ENCODE measurements around the gene PDPK1.
"Not testable (repeated sequence)": the region's sequence is repeated elsewhere in the genome, so short reads cannot be mapped to it uniquely, and the experiment has no call there.

PDPK1 gene

DNA sequence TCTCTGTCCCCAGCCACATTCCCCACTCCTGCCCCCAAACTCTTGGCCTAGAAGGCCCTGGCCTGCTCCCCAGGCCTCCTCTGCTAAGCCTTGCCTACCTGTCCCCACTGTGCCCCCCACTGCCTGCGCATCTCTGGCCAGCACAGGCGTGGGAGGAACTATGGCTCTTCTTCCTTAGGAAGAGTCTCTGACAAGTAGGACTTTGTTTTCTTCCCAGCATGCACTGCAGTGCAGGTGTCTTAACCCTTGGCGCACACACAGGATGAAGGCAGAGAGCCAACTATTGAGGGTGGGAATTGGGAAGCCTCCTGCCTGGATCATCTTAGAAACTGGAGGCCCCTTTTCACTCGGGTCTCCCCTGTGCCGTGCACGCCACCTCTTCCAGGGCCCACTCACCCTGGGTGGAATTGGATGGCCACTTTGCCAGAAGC, 14.0 kb upstream of the PDPK1 start:
- no peak for DNase-seq (ENCODE audit: low spot score)

DNA sequence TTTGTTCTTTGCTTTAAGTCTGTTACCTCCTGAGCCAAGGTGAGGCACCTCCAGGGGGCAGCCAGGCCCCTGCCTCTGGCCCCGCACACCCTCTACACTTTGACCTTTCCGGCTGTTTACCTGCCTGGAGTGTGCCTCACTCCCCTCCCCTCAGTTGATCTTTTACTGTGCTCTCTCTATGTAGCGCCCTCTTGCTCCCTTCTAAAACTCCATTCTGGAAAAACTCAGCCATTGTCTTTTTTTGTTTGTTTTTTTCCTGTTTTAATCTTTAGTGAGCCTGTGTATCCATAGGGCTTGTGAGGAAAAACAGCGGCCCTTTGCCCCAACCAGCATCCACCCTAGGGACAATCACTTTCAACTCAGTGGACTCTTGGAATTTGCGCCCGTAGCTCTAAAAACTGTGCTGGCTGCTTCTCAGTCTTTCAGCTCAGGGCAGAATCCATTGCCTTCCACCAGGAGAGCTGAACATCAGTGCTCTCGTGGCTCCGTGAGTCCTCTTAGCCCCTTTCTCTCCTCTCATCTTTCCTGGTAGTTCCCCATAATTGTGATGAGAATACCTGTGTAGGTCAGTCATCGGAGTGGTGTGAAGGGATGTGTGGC, 13.4 kb upstream of the PDPK1 start:
- DNase-seq (ENCODE audit: low spot score) = no peak

DNA sequence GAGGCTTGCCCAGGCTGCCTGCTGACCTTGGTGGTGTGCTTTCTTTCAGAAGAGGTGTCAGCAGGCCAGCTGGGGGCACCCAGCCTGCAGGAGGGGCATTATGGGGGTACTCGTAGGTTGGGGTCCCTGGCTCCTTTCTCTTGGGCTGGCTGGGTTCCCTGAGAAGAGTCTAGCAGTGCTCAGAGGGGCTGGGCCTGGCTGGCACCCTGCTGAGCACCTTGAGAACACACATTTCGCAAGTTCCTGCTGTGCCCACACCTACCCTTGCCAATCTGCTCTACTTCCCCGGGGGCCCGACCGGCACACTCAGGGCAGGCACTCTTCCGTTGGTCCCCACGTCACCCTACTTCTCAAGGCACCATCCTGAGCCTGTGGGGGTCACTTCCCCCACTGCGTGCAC, 11.7 kb upstream of the PDPK1 start:
- no peak for DNase-seq (ENCODE audit: low spot score)

DNA sequence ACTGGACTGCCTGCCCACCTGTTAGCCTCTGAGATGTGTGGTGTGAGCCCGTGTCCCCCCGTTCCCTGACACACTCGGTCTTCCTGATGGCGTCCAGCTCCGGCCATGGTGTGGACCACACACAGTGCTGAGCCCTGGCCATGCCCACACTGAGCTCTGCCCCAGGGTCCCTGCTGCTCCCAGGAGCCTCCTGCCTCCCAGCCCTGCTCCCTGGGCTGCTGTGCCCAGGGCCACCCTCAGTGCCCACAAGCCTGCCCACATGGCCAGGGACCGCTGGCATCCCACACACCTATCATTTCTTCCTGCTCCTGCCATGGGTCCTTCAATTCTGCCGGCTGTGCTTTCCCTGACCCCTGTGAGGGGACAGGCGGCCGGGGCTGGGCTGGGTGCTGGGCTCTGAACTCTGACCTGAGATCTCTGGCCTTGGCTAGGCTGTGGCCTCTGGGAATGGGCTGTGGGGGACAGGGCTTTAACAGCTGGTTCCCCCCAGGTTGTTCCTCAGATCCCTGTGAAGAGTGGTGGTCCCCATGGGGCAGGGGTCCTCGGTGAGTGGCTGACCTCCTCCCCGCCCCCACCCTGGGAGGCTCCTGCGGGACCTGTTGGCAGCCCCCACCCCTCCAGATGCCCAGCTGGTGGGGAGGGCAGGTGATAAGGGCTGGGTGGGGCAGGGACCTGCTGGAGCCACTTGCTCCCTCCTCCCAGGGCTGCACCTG, 10.6 kb upstream of the PDPK1 start:
- DNase-seq (ENCODE audit: low spot score) = no peak

DNA sequence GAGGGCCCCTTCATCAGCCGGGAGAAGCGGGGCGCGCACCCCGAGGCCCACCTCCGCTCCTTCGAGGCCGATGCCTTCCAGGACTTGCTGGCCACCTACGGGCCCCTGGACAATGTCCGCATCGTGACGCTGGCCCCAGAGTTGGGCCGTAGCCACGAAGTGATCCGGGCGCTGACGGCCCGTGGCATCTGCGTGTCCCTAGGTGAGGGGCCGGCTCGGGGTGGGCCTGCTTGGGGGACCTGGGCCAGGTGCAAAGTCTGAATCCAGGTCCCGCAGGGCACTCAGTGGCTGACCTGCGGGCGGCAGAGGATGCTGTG, 10.1 kb upstream of the PDPK1 start:
- DNase-seq (ENCODE audit: low spot score) = no peak

DNA sequence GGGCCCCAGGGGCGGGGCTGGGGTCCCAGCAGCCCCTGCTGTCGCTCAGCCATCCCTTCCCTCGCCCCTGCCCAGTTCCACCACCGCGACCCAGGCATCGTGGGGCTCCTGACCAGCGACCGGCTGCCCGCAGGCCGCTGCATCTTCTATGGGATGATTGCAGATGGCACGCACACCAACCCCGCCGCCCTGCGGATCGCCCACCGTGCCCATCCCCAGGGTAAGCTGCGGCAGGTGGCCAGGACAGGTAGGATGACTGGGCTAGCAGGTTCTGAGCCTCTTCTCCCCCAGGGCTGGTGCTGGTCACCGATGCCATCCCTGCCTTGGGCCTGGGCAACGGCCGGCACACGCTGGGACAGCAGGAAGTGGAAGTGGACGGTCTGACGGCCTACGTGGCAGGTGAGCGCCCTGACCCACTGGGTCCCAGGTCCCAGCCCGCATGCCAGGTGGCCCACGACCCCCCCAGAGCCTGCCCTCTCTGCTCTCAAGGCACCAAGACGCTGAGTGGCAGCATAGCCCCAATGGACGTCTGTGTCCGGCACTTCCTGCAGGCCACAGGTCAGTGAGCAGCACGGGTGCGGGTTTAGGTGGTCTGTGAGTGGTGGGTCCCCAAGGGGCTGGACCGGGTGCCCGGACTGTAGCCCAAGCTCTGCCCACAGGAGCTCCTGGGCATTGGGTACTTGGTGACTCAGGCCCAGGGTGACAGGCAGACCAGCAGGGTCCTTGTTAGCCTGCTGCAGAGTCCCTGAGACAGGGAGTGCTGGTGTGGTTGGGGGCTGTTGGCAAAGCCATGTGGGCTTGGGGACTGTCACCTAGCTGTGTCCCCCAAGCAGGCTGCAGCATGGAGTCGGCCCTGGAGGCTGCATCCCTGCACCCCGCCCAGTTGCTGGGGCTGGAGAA, 9.4 kb upstream of the PDPK1 start:
- no peak for DNase-seq (ENCODE audit: low spot score)

DNA sequence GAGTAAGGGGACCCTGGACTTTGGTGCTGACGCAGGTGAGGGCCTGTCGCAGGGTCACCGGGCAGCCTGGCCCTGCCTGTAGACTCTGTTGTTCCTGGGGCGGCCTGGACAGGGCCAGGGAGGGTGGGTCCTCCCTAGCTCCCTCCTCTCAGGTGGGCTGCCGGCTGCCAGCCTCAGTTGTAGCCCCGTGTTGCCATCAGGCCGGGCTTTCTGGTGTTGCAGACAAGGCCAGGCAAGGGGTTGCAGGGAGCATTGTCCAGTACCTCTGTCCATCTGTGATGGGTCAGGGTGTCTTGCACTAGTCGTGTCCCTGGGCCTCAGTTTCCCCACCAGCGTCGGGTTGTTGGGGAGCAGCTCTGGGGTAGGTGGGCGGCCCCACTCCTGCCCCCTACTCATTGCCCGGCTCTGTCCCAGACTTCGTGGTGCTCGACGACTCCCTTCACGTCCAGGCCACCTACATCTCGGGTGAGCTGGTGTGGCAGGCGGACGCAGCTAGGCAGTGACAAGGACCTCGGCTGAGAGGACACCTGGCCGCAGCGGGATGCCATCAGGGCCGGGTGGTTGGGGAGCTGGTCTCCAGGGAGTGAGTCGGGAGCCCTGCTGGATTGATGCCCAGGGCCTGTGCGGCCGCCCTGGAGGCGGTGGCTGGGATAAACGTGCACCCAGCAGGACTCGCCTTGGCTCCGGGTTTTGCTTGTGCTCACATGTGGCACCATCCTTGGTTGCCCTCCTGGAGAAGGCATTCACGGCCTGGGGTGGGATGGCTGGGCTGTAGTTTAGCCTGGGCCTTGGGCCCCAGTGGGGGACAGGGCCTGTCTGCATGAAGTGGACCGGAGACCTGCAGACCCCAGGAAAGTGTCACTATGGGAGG, 8.5 kb upstream of the PDPK1 start:
- no peak for DNase-seq (ENCODE audit: low spot score)

DNA sequence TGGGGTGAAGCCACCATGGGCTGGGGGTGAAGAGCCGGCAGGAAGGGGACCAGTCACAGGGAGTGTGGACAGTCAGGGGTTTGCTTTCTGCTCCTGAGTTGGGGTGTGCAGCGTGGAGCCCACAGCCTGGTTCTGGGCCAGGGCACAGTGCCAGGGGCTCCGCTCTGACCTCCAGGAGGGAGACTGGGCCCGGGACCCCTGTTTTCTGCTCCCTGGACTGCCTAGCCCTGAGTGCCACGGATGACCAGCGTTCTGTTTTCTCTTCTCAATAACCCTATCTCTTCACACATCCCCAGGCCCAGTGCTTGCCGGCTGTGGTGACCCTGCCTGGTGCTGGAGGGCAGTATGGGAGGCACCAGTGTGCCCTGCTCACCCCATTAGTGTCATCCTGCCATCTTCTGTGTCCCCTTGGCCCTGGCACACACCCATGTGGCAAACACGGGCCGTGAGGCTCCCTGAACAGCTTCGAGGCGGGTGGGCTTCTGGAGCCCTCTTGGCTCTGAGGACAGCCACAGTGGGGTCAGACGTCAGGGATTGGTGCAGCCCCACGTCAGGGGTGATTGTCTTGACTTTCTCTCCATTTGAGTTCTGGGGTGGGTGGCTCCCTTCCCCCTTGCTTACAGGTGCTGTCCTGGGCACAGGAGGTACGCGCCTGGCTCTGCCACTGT, 7.7 kb upstream of the PDPK1 start:
- DNase-seq (ENCODE audit: low spot score) = no peak

DNA sequence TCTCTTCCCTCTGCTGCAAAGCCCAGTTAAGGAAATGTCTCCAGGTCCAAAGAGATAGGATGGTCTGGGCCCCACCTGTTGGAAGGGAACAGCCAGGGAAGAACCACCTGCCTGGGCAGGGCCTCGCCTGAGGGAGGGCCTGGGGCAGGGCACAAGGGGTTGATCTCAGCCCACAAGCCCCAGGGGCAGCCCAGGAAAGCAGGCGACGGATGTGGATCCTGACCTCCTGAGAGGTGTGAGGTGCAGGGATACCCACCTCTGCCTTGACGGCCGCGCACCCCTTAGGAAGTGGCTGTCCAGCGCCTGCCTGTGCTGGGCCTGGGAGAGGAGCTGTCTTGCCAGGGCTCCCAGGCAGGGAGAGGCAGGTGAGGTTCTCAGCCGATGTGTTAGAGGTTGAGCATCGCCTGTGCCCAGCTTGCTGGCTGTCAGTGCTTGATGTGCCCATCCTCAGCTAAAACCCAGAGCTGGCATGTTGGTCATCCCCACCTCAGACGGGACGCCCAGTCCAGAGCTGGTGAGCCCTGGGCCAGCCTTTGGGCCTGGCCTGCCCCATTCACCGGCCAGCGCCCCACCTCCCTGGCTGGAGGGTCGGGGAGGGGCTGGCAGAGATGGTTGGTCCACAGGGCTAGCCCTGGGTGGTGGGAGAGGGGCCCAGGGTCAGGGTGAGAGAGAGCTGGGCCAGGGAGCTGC, 7.0 kb upstream of the PDPK1 start:
- DNase-seq (ENCODE audit: low spot score) = no peak

DNA sequence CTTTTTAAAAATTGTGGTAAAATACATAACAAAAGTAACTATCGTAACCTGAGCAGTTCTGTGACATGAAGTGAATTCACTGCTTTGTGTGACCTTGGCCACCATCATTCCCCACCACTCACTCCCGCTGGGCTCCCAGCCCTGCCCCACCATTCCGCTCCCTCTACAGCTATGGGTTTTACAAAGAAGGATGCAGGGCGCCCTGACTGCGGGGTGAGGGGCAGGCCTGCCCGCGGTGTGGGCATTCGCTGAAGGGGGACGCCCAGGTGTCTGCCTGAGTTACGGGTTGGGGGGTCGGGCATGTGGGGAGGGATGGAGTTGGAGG, 6.5 kb upstream of the PDPK1 start, which contains the start of gene CEMP1:
TSS of gene CEMP1 (minus strand) at position 38 of the 325 bp plus-strand sequence. CDS start 335 bp downstream, outside the sequence.
- DNase-seq (ENCODE audit: low spot score) = no peak

DNA sequence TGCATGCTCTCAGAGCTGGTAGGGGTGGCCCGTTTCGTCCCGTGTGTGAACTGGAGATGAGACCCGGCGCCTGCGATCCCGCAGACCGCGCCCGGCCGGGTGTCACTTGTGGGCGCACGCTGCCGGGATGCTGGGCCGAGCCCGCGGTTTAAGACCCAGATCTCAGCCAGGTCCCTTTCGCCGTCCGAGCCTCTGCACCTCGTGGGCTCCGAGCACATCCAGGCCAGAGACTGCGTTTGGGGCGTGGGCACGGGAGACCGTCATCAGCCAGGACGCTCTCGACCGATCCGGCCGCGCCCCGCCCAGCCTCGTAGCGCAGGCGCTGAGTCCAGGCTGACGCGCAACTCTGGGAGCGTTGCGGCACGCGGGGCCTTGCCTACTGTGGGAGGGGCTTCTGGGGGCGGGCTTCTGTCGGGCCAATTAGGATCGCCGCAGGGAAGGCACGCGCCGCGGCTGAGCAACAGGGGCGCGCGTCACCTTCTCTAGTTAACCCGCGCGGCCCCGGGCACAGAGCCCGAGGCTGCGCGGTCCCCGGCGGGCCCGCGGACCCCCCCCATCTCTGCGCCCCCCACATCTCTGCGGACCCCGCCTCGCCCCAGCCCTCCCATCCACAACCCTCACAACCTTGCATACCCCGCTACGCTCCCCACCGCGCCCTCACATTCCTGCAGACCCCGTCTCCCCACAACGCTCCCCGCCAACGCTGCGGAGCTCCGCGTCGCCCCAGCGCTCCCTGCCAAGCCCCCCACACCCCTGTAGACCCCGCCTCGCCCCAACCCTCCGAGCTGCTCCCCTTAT, 5.9 kb upstream of the PDPK1 start:
- peak; percentile 94 for DNase-seq (ENCODE audit: low spot score)

DNA sequence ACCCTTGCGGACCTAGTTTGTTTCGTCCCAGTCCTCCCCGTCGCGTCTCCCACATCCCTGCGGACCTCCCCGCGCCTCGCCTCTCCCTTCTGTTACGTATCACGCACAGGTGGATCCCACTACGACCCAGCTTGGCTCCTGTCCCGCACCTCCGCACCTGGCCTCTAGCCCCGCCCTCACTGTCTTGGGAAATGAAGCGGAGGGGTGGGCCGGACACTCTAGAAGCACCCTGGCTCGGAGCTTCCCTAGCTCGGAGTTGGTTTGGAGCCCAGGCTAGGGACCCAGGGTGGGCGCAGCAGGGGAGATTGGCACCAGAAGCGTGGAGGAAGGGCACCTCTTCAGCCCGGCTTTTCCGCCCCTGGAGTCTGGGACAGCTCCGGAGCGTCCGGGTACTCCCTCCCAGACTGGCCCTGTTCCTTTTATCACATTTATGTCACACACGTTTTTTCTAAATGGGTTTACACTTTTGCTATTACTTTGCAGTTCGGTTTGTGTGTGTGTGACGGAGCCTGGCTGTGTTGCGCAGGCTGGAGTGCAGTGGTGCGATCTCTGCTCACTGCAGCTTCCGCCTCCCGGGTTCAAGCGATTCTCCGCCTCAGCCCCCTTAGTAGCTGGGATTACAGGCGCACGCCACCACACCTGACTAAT, 5.2 kb upstream of the PDPK1 start:
- DNase-seq (ENCODE audit: low spot score) = peak; percentile 58

DNA sequence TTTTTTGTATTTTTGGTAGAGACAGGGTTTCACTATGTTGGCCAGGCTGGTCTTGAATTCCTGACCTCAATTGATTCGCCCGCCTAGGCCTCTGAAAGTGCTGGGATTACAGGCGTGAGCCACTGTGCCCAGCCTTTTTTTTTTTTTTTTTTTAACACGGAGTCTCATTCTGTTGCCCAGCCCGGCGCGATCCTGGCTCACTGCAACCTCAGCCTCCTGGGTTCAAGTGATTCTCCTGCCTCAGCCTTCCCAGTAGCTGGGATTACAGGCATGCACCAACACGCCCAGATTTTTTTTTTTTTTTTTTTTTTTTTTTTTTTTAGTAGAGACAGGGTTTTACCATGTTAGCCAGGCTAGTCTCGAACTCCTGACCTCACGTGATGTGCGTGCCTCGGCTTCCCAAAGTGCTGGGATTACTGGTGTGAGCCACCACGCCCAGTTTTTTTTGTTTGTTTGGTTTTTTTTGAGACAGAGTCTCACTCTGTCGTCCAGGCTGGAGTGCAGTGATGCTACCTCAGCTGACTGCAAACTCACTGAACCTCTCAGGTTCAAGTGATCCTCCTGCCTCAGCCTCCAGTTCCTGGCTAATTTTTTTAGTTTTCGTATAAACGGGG, 4.6 kb upstream of the PDPK1 start:
- DNase-seq (ENCODE audit: low spot score) = not testable (repeated sequence)

DNA sequence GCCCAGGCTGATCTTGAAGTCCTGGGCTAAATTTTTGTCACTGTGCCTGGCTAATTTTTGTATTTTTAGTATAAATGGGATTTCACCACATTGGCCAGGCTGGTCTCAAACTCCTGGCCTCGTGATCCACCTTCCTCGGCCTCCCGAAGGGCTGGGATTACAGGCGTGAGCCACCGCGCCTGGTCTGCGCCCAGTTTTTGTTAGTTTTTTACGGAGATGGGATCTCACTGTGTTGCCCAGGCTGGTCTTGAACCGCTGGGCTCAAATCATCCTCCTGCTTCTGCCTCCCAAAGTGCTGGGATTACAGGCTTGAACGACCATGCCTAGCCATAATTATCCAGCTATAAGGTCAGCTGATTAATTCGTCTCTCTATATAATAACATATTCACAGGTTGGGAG, 3.9 kb upstream of the PDPK1 start:
- DNase-seq (ENCODE audit: low spot score) = no peak

DNA sequence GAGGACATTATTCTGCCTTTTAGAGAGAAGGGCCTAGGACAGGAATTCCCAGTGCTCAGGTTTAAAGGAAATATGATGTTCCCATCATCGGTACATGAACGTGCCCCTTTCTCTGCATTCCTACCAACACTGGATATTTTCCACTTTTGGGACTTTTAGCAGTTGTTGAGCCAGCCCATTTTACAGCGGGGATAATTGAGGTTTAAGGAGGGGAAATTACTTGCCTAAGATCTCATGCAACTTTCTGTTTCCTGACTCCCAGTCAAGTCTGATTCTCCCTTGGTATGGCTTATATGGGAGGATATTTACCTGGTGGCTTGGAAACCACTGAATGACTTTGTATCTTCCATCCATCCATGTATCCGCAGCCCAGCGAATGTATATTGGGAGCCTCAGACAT, 3.5 kb upstream of the PDPK1 start:
- DNase-seq (ENCODE audit: low spot score) = not testable (repeated sequence)

DNA sequence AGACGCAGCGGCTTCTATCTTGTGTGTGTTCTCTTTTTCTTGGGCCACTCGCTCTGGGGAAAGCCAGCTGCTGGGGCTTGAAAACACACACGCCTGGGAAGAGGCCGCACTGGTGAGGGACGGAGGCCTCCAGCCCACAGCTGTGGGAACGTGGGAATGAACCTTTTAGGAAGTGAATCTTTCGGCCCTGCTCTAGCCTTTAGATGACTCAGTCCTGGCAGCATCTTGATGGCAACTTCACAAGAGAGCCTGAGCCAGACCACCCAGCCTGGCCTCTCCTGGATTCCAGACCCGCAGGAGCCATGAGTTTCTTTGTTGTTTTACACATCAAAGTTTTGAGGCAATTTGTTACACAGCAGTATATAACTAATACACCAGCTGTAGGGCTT, 2.2 kb upstream of the PDPK1 start:
- no peak for DNase-seq (ENCODE audit: low spot score)

DNA sequence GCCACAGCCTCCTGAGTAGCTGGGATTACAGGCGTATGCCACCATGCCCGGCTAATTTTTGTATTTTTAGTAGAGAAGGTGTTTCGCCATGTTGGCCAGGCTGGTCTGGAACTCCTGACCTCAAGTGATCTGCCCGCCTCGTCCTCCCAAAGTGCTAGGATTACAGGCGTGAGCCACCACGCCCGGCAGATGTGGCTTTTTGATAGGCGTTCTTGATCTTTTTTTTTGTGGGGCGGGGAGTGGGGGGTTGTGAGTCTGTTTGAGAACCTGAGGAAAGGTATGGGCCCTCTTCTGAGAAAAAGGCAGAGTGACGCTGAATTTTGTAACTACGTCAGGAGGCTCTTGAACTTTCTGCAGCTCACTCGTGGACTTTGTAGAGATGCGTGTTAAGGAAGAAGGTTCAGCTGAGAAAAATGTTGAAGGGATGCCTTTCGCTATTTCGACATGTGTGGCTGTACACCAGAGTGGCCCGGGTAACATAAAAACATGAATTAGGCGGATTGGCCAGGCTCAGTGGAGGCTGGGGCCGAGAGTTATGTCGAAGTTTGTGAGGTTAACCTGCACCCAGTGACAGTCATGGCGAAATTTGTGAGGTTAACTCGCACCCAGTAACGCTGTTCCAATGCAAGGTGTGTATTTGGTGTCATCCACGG, 1.5 kb downstream of the PDPK1 start:
- DNase-seq (ENCODE audit: low spot score) = not testable (repeated sequence)

DNA sequence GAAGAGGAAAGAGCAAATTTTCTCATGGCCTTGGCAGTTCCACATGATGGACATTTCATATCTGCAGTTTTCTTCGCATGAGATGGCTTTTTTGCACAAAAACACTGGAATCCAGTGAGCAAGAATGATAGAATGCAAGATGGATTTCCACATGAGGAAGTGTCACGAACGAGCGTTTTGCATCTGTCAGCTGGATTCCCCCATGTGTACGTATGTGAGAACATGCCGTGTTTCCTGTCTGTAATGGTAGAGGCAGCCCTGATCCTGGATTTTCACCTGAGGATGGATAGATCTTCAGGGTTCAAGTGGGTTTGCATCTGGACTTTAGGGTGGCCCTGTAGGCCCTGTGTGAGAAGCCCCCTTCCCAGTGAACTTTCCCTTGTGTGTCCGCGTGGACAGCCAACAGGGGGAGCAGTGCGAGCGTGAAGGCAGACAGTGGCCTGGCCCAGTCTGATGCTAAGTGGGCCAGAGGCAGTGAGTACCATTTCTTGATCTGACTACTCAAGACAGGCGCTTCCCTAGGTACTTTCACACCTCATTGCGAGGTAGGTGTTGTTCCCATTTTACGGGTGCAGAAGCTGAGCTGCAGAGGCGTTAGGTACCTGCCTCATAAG, 2.1 kb downstream of the PDPK1 start:
- DNase-seq (ENCODE audit: low spot score) = not testable (repeated sequence)
